HS-27A (cell line): ENCODE measurements around the gene ABCC4.

Experiments used
- DNase-seq: peaks from one replicate; pipeline ENCODE4 v3.0.0-alpha.2; 2012; ENCODE audit warnings: low read depth, missing footprints

Gene ABCC4

GRCh38 chr13:95258098-95258497 is 43.2 kb downstream of the ABCC4 start:
- no peak for DNase-seq

DNA sequence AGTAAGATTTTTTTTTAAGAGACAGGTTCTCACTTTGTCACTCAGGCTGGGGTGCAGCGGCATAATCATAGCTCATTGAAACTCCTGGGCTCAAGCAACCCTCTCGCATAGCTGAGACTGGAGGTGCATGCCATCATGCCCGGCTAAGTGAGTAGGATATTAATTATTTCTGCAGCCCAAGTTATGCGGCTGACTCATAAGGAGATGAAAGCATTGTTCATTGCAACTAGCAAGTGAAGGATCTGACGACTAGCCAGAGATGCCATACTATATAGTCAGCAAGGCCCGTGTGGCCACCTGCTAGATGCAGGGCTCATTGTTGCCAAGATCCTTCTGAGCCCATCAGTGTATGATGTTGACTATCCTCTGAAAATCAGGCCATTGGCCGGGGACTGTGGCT is 45.2 kb downstream of the ABCC4 start:
- DNase-seq: peak; percentile 86

DNA sequence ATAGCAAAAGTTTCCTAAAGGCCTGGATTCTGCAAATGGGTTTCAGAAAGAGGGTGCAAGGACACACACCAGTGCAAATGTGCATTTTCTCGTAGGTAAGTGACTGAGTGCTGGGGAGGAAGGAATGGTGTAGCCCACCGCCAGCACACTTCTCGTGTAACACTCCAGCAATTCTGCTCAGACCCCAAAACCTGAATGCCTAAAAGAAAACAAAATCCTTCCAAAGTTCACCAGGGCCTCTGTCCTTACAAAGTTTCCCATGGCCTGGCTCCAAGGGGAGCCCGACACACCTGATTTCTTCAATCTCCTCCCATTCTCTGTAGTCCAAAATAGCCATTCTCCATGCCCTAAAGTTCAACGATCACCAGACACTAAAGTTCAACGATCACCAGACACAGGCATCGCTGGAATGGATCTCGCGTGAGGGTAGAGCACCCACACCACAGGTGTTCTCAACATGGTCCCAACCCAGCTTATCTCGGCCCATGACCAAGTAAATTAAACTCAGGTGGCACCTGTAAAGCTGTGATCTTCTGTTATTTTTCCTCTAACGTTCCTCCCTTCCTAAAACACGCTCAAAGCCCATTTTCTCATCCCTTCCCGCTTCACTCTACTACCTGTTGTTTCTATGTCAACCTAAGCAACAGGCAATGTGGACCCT is 46.0 kb downstream of the ABCC4 start:
- DNase-seq: no peak

DNA sequence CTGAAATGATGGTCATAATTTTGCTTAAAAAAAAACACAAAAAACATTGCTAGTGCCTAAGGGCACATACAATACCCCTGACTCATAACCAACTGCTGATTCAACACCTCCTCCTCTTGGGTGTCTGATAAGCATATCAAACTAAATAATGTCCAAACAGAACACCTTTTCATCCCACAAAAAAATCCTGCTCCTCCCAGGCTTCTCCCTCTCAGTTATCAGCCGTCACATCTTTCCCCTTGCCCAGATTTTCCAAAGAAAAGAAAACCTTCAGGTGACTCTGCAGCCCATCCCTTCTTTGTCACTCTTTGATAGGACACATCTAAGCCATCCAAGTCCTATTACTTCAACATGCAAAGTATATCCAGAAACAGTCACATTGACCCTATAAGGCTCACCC is 46.9 kb downstream of the ABCC4 start:
- no peak for DNase-seq

GRCh38 chr13:95253033-95253432 is 48.2 kb downstream of the ABCC4 start:
- DNase-seq: no peak

- DNase-seq: no peak
Measured at GRCh38 chr13:95251641-95252040, 49.6 kb downstream of the ABCC4 start.

DNA sequence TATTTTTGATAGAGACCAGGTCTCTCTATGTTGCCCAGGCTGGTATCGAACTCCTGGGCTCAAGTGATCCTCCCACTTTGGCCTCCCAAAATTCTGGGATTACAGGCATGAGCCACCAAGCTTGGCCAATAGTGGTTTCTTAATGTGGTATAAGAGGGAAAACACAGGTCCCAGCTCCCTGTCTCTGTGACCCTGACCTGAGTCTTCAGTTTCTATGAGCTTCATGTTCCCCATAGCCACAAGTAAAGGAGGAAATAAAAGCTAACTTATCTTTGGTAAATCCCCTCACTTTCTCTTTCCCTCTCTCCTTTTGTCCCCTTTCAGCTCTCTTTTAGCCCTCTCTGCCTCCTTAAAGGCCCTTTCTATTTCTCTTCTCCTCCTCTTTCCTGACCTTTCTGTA is 50.3 kb downstream of the ABCC4 start:
- no peak for DNase-seq

DNA sequence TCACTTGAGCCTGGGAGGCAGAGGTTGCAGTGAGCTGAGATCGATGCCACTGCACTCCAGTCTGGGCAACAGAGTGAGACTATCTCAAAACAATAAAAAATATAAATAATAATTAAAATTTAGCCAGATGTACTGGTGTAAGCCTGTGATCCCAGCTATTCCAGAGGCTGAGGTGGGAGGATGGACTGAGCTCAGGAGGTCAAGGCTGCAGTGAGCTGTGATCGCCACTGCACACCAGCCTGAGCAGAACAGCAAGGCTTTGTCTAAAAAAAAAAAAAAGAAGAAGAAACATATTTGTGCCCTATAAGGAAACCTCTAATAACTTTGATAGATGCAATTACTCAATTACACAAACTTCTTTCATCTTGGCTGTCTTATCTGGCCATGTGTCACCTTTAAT is 52.3 kb downstream of the ABCC4 start:
- DNase-seq: no peak

DNA sequence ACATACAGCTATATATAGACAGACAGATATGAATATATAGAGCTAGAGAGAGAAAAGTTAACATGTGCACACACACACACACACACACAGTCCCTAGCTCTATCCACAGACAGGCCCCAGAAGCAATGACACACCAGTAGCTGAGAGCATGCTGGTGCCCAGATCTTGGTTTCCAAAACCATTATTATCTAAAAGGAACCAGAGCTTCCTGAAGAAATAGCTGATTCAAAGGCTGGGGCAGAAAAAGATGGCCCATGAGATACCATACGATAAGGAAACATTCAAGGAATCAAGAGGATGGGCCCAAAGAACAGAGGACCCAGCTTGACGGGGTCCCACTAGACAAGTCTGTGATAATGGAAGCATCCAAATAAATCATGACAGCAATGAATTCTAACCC is 53.4 kb downstream of the ABCC4 start:
- DNase-seq: no peak

GRCh38 chr13:95247171-95247570 is 54.1 kb downstream of the ABCC4 start:
- DNase-seq: no peak

- no peak for DNase-seq
Measured at GRCh38 chr13:95246292-95247082, 54.8 kb downstream of the ABCC4 start.

DNA sequence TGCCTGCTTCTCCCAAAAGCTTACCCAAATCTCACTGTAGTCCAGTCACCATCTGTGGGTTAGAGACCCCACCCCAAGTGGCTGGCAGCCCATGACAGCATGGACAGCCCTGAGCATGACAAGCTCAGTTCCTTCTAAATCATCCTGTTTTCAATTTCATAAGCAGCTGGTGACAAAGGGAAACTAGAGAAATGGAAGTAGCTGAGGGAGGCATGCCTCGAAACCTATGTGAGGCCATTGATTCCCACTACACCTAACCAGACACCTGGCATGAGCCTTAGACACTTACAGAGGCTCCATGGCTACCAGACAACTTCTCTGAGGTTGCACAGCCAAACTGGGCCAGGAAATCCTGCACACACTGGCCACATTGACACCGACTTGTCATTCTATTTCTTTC is 56.2 kb downstream of the ABCC4 start:
- no peak for DNase-seq

- DNase-seq: no peak
Measured at GRCh38 chr13:95243207-95243606, 58.0 kb downstream of the ABCC4 start.

GRCh38 chr13:95241321-95241720 is 59.9 kb downstream of the ABCC4 start:
- DNase-seq: no peak

GRCh38 chr13:95239283-95239682 is 62.0 kb downstream of the ABCC4 start:
- no peak for DNase-seq

DNA sequence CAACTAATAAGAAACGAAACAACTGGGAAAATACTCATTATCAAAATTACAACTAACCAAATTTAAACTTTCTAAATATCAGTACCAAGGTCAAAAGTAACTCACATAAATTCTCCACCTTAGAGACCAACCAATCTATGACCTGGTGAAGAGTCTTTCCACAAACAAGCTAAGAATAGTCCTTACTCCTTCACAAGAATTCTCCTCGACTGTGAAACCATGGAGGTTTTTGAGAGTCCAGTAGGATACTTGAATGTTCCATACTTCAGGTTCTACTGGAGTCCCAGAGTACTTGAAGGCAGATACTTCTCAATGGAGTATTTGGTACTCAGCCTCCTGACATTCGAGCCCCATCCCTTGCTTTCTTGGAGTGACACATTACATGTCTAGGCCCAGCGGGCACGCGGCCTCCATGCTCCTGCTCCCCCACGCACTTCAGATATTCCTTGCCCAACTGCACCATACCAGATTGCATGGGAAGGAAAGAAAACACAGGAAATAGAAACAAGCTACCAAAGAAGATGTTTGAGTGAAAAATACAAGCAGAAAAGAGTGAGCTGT is 63.9 kb downstream of the ABCC4 start:
- no peak for DNase-seq

DNA sequence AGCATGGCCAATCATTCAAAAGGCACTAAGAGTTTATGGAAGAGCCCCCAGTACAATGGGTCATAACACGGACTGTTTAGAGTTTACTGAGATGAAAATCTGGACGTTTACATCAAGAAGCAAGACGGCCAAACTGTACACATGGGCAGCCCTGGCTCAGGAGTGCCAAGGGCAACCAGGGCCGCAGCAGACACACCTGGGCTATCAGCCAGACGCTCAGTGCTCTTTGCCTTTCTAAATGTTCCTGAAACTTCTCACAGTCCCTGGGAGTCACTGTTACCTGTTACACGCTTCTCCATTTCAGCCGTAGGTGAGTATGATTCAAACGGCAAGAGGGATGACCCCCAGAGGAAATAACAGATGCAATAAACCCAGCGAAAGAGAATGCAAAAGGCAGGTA is 64.5 kb downstream of the ABCC4 start:
- DNase-seq: no peak

- no peak for DNase-seq
Measured at GRCh38 chr13:95235974-95236373, 65.3 kb downstream of the ABCC4 start.

GRCh38 chr13:95235199-95235756 is 66.0 kb downstream of the ABCC4 start:
- no peak for DNase-seq

DNA sequence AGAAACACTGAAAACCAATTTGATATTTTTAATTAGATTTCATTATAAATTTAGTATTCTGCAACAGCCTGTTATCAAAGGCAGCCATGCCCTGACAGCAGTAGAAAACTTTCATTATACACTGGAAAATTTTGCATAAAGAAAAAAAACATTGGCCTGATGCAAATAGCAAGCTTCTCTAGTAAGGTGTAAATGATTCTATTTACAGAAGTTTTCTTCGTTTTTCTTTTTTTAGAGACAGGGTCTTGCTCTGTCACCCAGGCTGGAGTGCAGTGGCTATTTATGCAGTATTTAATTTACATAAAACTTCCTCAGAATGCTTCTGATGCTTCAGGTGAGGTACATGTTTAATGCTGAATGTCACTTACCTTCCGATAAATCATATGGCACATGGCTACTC is 67.0 kb downstream of the ABCC4 start:
- DNase-seq: no peak

DNA sequence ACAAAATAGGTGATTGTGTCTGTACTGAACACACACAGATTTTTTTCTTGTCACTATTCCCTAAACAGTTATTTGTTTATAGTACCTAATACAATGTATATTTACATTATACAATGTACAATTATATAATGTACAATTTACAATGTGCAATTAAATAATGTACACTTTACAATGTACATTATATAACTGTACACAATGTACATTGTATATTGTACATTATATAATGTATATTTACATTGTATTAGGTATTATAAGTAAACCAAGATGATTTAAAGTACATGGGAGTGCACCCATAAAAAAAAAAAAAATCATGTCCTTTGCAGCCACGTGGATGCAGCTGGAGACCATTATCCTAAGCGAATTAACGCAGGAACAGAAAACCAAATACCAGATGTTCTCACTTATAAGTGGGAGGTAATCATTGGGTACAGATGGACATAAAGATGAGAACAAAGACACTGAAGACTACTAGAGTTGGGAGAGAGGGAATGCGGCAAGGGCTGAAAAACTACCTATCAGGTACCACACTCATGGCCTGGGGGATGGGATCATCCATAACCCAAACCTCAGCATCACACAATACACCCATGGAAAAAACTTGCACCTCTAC is 68.1 kb downstream of the ABCC4 start:
- DNase-seq: no peak

- no peak for DNase-seq
Measured at GRCh38 chr13:95231393-95231792, 69.9 kb downstream of the ABCC4 start.

GRCh38 chr13:95229855-95230254 is 71.4 kb downstream of the ABCC4 start:
- DNase-seq: no peak
